Lung microvascular endothelial cell (primary cell): ENCODE results near the gene ZDHHC14. TPM values are rescaled to one million over a fixed set of nuclear protein-coding genes. Genes with fewer than 3 reads are reported as not detected.
"Not testable (repeated sequence)": the region's sequence is repeated elsewhere in the genome, so short reads cannot be mapped to it uniquely, and the experiment has no call there.

ENCODE experiments used
- DNase-seq, 2 donors: peaks; one replicate each; pipeline versions ENCODE4 v3.0.0 to v3.0.0-alpha.2; 2010; ENCODE audit warnings: low read depth in 2 of 2
- total RNA-seq: library from RNA; depleted of rRNA; stranded (reverse); fragments of >200 nt; gene quantifications from 2 replicates; pipeline ENCODE4 v1.2.1, GENCODE V29; 2014

Gene ZDHHC14
- total RNA-seq, 1 donor from 2014 or later, result 56.0 TPM

DNA sequence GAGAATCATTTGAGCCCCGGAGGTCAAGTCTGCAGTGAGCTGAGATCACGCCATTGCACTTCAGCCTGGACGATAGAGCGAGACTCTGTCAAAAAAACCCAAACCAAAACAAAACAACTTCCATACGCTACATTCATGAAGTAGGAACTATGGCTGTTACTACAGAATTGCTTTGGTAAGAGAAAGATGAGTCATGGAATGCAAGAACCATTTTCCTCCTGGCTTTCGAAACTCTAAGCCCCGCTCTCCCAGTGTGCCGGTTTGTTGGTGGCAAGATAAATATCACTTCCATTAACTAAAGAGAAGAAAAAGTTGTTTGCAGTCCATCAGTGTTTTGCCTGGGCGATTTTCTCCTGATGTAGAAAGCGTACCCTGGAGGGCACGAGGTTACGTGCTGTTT is 61.3 kb downstream of the ZDHHC14 start:
- no peak for DNase-seq

- DNase-seq, result peak in 1 of 2 donors; percentile 24
These were observed 62.2 kb downstream of the ZDHHC14 start for GRCh38 chr6:157443066-157443800.

- DNase-seq, result no peak
These were observed 64.5 kb downstream of the ZDHHC14 start for GRCh38 chr6:157445277-157446009.

DNA sequence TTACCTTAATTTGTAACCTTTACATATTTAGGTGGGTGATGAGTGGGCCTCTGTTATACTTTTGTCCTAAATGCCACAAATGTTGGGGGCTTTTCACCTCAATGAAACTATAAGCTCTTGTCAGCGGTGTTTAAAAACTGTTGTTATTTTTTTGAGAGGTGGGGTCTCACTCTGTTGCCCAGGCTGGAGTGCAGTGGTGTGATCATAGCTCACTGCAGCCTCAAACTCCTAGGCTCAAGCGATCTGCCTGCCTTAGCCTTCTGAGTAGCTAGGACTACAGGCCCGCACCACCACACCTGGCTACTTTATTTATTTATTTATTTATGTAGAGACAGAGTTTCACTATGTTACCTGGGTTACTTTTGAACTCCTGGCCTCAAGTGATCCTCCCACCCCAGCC is 66.7 kb downstream of the ZDHHC14 start:
- DNase-seq, result no peak

DNA sequence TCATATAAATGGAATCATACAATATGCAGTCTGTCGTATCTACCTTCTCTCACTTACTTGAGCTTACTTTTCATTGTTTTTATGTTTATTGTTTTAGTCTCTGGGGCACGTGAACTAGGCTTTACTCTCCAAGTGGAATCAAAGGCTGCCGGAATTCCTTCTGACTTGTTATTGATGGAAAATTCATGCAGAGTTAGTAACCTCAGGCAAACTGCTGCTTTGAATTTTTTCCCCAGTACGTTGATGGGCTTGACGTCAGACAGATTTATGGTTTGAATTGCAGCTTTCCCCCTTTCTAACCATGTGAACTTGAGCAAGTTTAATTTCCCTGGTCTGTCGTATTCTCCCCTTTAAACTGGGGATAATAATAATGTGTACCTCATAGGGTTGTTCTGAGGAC is 68.6 kb downstream of the ZDHHC14 start:
- peak; percentile 24 to 96 for DNase-seq

DNA sequence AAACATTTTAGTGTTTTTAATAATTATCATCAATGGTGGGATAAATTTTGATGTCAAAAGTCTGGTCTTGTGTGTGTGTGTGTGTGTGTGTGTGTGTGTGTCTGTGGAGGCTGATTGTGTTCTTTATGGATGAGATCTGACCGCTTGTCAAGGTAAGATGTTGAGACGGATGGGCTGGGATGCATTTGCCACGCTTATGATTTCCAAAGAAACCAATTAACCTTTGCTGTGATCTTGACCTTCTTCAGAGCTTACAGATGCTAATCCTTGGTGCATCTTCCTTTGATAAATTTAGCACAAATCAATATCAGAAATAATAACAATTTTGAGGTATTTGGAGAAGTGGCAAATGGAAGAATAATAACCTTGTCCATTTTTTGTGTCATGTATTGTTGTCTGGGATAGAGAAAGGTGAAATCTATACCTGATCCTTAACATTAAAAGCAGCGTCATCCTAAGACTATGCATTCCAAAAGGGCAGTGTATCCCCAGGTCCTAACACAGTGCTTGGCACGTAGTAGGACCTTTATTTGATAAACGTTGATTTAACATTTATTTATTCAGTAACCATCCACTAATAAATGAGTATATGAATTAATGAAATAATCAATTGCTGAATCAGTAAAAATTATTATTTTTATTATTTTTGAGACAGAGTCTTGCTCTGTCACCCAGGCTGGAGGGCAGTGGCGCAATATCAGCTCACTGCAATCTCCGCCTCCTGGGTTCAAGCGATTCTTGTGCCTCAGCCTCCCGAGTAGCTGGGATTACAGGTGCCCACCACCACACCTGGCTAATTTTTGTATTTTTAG is 70.1 kb downstream of the ZDHHC14 start:
- DNase-seq, result no peak

DNA sequence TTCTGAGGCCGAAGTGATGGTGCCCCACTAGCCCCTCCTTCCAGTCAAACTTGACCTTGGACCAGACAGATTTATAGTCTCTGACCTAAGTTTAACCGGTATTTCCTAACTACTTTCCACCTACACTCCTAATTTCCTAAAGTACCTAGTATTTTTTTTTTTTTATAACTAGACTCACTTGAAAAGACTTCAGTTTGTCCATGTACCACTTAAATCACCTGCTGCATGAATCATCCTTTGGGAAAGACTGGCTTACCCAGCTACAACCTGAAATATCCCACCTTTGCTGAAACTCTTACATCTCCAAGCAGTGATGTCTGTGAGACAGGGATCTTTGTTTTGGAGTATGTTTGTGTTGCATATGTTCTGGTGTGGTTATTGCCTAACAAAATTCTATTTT is 71.1 kb downstream of the ZDHHC14 start:
- DNase-seq, result no peak

DNA sequence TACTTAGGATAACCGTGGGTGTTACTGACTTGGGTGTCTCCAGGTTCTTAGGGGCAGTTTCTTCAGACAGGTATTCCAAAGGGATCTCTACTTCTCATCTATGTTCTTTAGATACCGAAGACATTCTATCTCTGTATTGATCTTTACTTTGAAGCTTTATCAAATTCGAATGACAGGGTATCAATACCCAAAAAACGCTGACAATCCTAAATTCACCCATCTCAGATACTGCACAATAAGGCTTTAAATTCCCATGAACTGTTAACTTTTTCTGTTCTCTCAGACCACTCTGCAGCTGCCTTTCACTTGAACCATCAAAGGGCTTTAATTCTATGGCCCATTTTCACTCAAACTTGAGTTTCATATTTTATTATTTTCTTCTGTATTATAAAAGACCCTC is 72.1 kb downstream of the ZDHHC14 start:
- DNase-seq, result no peak

DNA sequence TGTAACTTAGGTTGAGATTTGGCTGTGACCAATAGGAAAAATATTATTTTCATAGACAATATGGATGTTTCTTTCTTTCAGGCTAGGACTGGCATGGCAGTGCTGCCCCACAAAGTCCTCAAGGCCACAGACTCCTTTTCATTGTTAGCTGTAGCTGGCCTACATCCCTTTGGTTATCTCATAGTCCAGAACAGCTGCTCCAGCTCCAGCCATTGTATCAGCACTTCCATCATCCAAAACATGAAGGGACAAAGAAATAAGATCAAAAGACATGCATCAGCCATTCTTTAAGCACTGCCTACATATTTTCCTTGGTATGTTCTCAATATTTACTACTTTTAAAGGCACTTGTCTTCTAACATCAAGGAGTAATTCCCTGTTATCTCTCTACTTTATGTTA is 73.0 kb downstream of the ZDHHC14 start:
- no peak for DNase-seq

DNA sequence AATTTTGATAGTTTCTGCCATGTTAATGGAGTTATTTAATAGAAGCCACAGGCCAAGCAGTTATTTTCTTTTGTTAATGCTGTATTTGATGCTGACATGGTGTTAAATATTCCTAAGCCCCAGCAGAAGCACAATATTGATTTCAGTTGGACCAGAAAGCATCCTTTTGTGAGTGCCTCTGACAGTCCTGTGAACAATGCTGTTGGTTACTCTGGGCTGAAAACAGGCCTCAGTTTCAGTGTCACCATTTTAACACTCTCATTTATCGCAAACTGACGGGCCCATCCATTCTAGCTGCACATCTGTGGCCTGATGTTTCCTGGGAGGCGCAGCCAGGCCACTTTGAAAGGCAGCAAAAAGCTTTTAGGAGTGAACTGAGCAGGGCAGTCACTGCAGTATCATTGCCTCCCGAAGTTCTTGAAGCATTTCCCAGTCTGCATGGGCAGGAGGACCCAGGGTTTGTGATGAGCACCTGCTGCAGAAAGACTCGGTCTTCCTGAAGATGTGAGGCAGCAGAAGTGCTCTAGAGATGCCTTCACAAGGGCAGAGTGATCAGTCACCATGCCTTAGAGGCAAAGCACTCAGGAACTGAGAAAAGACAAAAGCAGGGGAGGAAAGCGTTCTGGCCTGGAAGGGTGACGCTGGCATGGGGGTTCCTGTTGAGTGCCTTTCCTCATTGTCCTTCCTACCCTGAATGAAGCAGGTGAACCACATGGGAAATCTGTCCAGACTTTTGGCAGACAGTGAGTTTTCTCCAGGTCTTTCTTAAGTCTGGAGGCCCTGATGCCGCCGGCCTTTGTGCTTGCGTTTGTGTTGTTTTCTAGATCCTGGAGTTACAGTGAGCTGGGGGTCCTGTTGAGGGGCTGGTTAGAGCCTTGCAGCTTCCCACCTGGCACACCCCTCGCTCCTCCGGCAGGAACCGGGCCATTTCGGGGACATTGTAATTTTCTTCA is 74.0 kb downstream of the ZDHHC14 start:
- no peak for DNase-seq

GRCh38 chr6:157455731-157456523 is 74.9 kb downstream of the ZDHHC14 start:
- DNase-seq, result peak; percentile 11 to 45

DNA sequence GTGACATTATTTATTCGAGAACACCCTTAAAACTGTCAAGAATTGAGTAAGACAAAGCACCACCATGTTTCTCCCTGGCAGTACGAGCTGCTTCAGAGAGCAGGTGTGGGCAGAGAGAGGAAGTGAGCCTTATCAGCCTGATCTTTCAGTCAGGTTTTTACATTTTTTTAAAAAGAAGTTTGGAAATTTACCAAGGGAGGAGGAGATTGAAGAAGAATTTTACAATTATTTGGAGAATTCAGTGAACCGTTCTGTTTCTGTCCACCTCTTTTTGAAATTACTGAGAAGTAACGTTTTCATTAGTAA is 75.5 kb downstream of the ZDHHC14 start:
- DNase-seq, result peak; percentile 8 to 42

- DNase-seq, result no peak
These were observed 76.8 kb downstream of the ZDHHC14 start for GRCh38 chr6:157457787-157458186.

GRCh38 chr6:157459327-157459726 is 78.3 kb downstream of the ZDHHC14 start:
- no peak for DNase-seq

DNA sequence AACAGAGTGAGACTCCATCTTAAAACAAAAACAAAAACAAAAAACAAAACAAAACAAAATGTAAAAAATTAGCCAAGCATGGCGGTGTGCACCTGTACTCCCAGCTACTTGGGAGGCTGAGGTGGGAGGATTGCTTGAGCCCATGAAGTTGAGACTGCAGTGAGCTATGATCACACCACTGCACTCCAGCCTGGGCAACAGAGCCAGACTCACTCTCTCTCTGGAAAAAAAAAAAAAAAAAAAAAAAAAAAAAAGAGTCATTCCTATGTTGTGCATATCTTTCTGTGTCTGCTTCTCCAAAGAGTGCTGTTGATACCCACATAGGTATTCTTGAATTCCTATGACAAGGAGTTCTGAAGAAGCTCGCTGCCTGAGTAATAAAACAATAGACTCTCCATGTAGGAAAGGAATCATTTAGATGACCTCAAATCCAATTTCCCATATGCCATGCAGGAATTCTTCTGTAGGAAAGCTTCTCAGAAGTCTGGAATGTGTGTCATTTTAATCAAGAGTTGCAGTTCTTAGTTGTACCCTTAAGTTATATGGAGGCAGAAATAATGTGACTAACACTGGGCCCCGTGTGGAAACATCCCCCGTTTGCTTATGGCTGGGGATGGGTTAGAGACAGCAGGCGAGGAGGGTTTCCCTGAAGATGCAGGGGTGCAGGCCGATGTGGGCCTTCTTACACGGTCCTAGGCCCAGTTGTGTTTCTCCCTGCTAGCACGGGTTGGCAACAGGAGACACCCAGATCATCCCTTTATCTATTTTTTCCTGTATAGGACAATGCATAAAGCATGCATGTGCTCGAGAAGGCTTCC is 79.4 kb downstream of the ZDHHC14 start:
- DNase-seq, result peak in 1 of 2 donors; percentile 80

- peak; percentile 89 to 99 for DNase-seq
These were observed 80.3 kb downstream of the ZDHHC14 start for GRCh38 chr6:157461000-157461915.

DNA sequence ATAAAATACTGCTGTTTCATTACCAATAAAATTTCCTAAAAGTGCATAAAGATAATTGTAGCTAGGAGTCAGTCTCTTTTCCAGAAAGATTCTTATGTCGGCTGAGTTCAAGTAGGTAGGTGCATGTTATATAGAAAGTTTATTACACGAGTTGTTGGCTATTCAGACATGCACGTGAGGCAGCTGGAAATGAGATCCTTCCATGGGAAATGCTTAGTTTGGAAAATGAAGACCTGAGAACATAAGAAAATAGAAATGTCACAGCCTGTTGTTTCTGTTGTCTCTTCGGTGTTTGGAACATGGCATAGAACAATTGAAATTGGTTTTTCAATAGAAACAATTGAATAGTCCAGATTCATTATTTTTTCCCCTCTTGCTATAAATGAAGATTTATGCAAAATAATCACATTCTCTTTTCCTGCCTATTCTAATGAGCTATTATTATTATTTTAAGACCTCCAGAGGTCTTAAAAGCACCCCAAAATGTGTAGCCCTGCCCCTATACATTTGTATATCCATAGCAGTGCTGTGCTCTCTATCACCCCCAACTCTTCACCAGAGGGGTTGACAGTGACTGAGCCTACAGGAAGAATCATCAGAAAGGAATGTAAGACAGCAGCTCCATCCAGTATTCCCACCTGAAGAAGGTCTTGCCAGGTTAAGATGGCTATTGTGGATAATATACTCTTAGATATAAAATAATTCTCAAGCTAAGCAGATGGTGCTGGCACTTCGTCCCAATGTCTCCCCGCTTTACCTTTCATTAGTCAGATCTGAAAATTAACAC is 82.2 kb downstream of the ZDHHC14 start:
- DNase-seq, result peak in 1 of 2 donors; percentile 88

DNA sequence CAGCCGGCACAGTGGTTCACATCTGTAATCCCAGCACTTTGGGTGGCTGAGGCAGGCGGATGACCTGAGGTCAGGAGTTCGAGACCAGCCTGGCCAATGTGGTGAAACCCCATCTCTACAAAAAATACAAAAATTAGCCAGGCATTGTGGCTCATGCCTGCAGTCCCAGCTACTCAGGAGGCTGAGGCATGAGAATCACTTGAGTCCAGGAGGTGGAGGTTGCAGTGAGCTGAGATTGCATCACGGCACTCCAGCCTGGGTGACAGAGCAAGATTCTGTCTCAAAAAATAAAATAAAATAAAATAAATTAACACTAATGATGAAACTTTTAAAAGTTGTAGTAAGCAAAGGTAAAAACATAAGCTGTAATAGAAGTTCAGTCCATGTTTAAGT is 82.7 kb downstream of the ZDHHC14 start:
- not testable (repeated sequence) for DNase-seq
